ENCODE data around the gene SOWAHD.

DNA sequence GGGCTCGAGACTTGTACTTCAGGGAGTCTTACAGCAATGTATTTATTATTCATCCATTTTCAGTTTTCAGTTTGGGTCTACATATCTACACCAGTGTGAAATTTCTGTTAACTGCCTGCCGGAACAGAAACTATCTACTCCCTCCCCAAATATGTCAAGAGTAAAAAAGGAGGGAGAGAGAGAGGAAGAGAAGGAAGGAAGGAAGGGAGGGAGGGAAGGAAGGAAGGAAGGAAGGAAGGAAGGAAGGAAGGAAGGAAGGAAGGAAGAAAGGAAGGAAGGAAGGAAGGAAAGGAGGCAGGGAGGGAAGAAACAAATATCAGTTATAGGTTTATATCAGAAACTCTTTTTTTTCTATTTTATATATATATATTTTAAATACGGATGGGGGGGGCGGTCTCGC lies 20.4 kb downstream of the SOWAHD start:
- no peak for TF ChIP-seq CTCF (IDR thresholded peaks at IDR 0.05)
- TF ChIP-seq EP300 (IDR thresholded peaks at IDR 0.05; ENCODE audit: low read depth), result no peak
